Retina (tissue), 1 donor: ENCODE results near the gene SFI1.

Experiments
- DNase-seq: peaks from one replicate; pipeline ENCODE4 v3.0.0-alpha.2; 2016

SFI1 gene

GRCh38 chr22:31602259-31602952 lies 106.1 kb downstream of the SFI1 start:
- DNase-seq: no peak

GRCh38 chr22:31603081-31603525 lies 106.8 kb downstream of the SFI1 start:
- no peak for DNase-seq

- no peak for DNase-seq
These were observed 107.2 kb downstream of the SFI1 start for GRCh38 chr22:31603574-31603973.

- DNase-seq: no peak
These were observed 107.9 kb downstream of the SFI1 start for GRCh38 chr22:31604137-31604705.

- DNase-seq: no peak
These were observed 108.7 kb downstream of the SFI1 start for GRCh38 chr22:31604746-31605705.

GRCh38 chr22:31605851-31606585 lies 109.7 kb downstream of the SFI1 start:
- DNase-seq: no peak

GRCh38 chr22:31607696-31608095 lies 111.4 kb downstream of the SFI1 start:
- DNase-seq: no peak

GRCh38 chr22:31609716-31610115 lies 113.4 kb downstream of the SFI1 start:
- DNase-seq: no peak

- DNase-seq: no peak
These were observed 114.3 kb downstream of the SFI1 start for GRCh38 chr22:31610611-31611010.

- DNase-seq: no peak
These were observed 114.9 kb downstream of the SFI1 start for GRCh38 chr22:31611061-31611760.

GRCh38 chr22:31612891-31613285 lies 116.6 kb downstream of the SFI1 start:
- DNase-seq: no peak

GRCh38 chr22:31613286-31613903 lies 117.1 kb downstream of the SFI1 start:
- no peak for DNase-seq

GRCh38 chr22:31613904-31614296 lies 117.6 kb downstream of the SFI1 start:
- DNase-seq: no peak

- no peak for DNase-seq
These were observed 118.6 kb downstream of the SFI1 start for GRCh38 chr22:31614781-31615490.

GRCh38 chr22:31615491-31615860 lies 119.1 kb downstream of the SFI1 start:
- no peak for DNase-seq

GRCh38 chr22:31615940-31616314 lies 119.6 kb downstream of the SFI1 start:
- DNase-seq: no peak

GRCh38 chr22:31616315-31616980 lies 120.1 kb downstream of the SFI1 start:
- no peak for DNase-seq

- no peak for DNase-seq
These were observed 121.7 kb downstream of the SFI1 start for GRCh38 chr22:31618057-31618456.

- DNase-seq: no peak
These were observed 122.3 kb downstream of the SFI1 start for GRCh38 chr22:31618471-31619176.
